CD14-positive monocyte (primary cell): Measurements from ENCODE around the gene KCNJ1. TPM values are rescaled to one million over a fixed set of nuclear protein-coding genes. Genes with fewer than 3 reads are reported as not detected.

Source experiments
- DNase-seq, 3 donors: peaks; one replicate each; pipeline ENCODE4 v3.0.0-alpha.2; 2011 to 2022
- H2AFZ ChIP-seq: 2 replicates; pipeline ENCODE4 v1.6.0; 2012; ENCODE audit warnings: mild to moderate bottlenecking, low read depth, low read length, inconsistent platforms; ENCODE audit not compliant: insufficient read depth, poor library complexity, severe bottlenecking
- H3K27ac ChIP-seq, 2 donors: 1 replicate in 1 of 2; 2 replicates in 1 of 2; pipeline ENCODE4 v1.5.1; 2012 to 2013; ENCODE audit warnings: low read length in 2 of 2, control low read depth in 1 of 2, inconsistent platforms in 1 of 2, low read depth in 1 of 2, mild to moderate bottlenecking in 1 of 2
- H3K27me3 ChIP-seq, 2 donors: one replicate each; pipeline versions ENCODE4 v1.6.0 to v1.6.1; 2011 to 2013; ENCODE audit warnings: low read length in 2 of 2; ENCODE audit not compliant: control insufficient read depth in 2 of 2, insufficient read depth in 2 of 2
- H3K36me3 ChIP-seq, 2 donors: replicated peaks in 1 of 2; 1 replicate in 1 of 2; 2 replicates in 1 of 2; pipeline versions ENCODE4 v1.5.1 to v1.6.1; 2012 to 2013; ENCODE audit warnings: low read length in 2 of 2, control low read depth in 1 of 2, inconsistent platforms in 1 of 2, mild to moderate bottlenecking in 1 of 2; ENCODE audit not compliant: insufficient read depth in 2 of 2, control insufficient read depth in 1 of 2
- H3K4me1 ChIP-seq, 2 donors: 1 replicate in 1 of 2; 2 replicates in 1 of 2; pipeline versions ENCODE4 v1.5.1 to v1.6.1; 2012 to 2013; ENCODE audit warnings: low read length in 2 of 2, control low read depth in 1 of 2, inconsistent platforms in 1 of 2, mild to moderate bottlenecking in 1 of 2, moderate library complexity in 1 of 2; ENCODE audit not compliant: insufficient read depth in 2 of 2, control insufficient read depth in 1 of 2
- H3K4me2 ChIP-seq: replicated peaks from 2 replicates; pipeline ENCODE3; 2012; ENCODE audit warnings: low read length, moderate library complexity, mild to moderate bottlenecking; ENCODE audit not compliant: poor library complexity, severe bottlenecking; ENCODE audit errors: extremely low read depth
- H3K4me3 ChIP-seq, 3 experiments: fragments of 200-600 bp in 1 of 3; sonication (generic) in 1 of 3; replicated peaks in 1 of 3; 1 replicate in 2 of 3; 2 replicates in 1 of 3; pipeline ENCODE4 v1.5.1; 2011 to 2013; ENCODE audit warnings: low read length in 3 of 3, mild to moderate bottlenecking in 3 of 3, control low read depth in 2 of 3, low read depth in 2 of 3, inconsistent platforms in 1 of 3, moderate library complexity in 1 of 3
- H3K79me2 ChIP-seq: 2 replicates; pipeline ENCODE4 v1.6.0; 2012; ENCODE audit warnings: mild to moderate bottlenecking, control low read depth, inconsistent platforms, low read length, moderate library complexity; ENCODE audit not compliant: insufficient read depth
- H3K9ac ChIP-seq: 2 replicates; pipeline ENCODE4 v1.6.0; 2017; ENCODE audit warnings: low read length, mild to moderate bottlenecking; ENCODE audit not compliant: insufficient read depth, poor library complexity, severe bottlenecking
- H3K9me3 ChIP-seq, 2 donors: replicated peaks in 1 of 2; 1 replicate in 1 of 2; 2 replicates in 1 of 2; pipeline versions ENCODE4 v1.5.1 to v1.6.1; 2012 to 2013; ENCODE audit warnings: low read length in 2 of 2, control low read depth in 1 of 2; ENCODE audit not compliant: control insufficient read depth in 1 of 2, insufficient read depth in 1 of 2
- H4K20me1 ChIP-seq: 2 replicates; pipeline ENCODE4 v1.6.0; 2012; ENCODE audit warnings: mild to moderate bottlenecking, low read length, control low read depth, moderate library complexity; ENCODE audit not compliant: insufficient read depth
- H3K27ac Mint-ChIP-seq, 7 donors: one replicate each; pipeline ENCODE4 v1.8.0; 2020; ENCODE audit warnings: mild to moderate bottlenecking in 7 of 7, mixed read lengths in 7 of 7, moderate library complexity in 6 of 7, inconsistent platforms in 2 of 7
- H3K27me3 Mint-ChIP-seq, 3 donors: one replicate each; pipeline ENCODE4 v1.8.0; 2021 to 2022; ENCODE audit warnings: low read depth in 3 of 3, mild to moderate bottlenecking in 3 of 3, mixed read lengths in 3 of 3, moderate library complexity in 3 of 3, inconsistent platforms in 1 of 3
- H3K36me3 Mint-ChIP-seq, 2 donors: one replicate each; pipeline ENCODE4 v1.8.0; 2020; ENCODE audit warnings: mixed read lengths in 2 of 2, inconsistent platforms in 1 of 2, mild to moderate bottlenecking in 1 of 2
- H3K4me1 Mint-ChIP-seq: one replicate; pipeline ENCODE4 v1.8.0; 2020; ENCODE audit warnings: mild to moderate bottlenecking, mixed read lengths
- H3K4me3 Mint-ChIP-seq, 2 donors: one replicate each; pipeline ENCODE4 v1.8.0; 2020; ENCODE audit warnings: mild to moderate bottlenecking in 2 of 2, mixed read lengths in 2 of 2, moderate library complexity in 1 of 2
- H3K9me3 Mint-ChIP-seq, 7 donors: one replicate each; pipeline ENCODE4 v1.8.0; 2020 to 2022; ENCODE audit warnings: mixed read lengths in 7 of 7, mild to moderate bottlenecking in 6 of 7, moderate library complexity in 6 of 7, inconsistent platforms in 2 of 7
- WGBS: methylation state at CpG from one replicate; pipeline ENCODE4 v1.1.5; 2013; ENCODE audit warnings: missing lambda C conversion rate; ENCODE audit not compliant: insufficient coverage; 5-methylcytosine and 5-hydroxymethylcytosine counted together
- intact Hi-C, 2 donors: fragments of 100-400 bp; cut with micrococcal nuclease; formaldehyde crosslinking; loops; one replicate each; pipeline versions ENCODE4 v1.15.0 to v1.15.1; 2023
- polyA plus RNA-seq, 3 donors: library from polyadenylated mRNA; depleted of rRNA in 1 of 3; unstranded in 2 of 3; stranded (reverse) in 1 of 3; fragments of 300-500 nt in 2 of 3; fragments of >200 nt in 1 of 3; fragmentation: Illumina TruSeq in 2 of 3; gene quantifications; 1 replicate in 2 of 3; 2 replicates in 1 of 3; pipeline ENCODE4 v1.2.3, GENCODE V29; 2012 to 2021
- TF ChIP-seq, protein P1 (sequence below): fragments of 200-600 bp; IDR thresholded peaks from one replicate; pipeline ENCODE4 v1.8.0; 2022; ENCODE audit warnings: antibody characterized with exemption, mild to moderate bottlenecking

Gene KCNJ1
- polyA plus RNA-seq, 3 donors, result 0.12 to 0.47 TPM; not detected in 1

DNA sequence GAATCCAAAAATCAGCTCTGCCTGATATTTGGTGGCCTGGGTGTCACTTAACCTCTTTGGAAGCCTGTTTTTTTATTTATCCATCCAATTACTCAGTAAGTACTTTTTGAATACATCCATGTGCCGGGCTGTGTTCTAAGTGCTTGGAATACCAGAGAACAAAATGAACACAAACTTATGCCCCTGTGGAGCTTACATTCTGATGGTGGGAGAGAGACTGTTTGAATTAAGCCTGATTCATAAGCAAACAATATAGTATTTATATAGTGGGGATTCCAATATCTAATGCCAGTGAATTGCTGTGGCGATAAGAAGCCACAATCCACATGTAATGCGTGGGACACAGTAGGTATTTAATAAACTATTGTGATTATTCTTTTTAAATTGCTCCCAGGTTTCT is 43.5 kb upstream of the KCNJ1 start:
- TF ChIP-seq, protein P1, sequence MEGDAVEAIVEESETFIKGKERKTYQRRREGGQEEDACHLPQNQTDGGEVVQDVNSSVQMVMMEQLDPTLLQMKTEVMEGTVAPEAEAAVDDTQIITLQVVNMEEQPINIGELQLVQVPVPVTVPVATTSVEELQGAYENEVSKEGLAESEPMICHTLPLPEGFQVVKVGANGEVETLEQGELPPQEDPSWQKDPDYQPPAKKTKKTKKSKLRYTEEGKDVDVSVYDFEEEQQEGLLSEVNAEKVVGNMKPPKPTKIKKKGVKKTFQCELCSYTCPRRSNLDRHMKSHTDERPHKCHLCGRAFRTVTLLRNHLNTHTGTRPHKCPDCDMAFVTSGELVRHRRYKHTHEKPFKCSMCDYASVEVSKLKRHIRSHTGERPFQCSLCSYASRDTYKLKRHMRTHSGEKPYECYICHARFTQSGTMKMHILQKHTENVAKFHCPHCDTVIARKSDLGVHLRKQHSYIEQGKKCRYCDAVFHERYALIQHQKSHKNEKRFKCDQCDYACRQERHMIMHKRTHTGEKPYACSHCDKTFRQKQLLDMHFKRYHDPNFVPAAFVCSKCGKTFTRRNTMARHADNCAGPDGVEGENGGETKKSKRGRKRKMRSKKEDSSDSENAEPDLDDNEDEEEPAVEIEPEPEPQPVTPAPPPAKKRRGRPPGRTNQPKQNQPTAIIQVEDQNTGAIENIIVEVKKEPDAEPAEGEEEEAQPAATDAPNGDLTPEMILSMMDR, result no peak
- H3K4me1 ChIP-seq, result peaks cover 37 to 39% of the 10 kb centered on the region in 2 donors
- H3K4me3 Mint-ChIP-seq, result no peak overlapping the region
- H3K36me3 ChIP-seq, result no peaks in the 10 kb centered on the region
- no peak overlapping the region for H3K27ac Mint-ChIP-seq
- WGBS, result no CpG with 5 or more reads among the region's 3 CpGs
- H3K36me3 Mint-ChIP-seq, result no peaks in the 10 kb centered on the region
- H3K4me2 ChIP-seq, result no peak overlapping the region
- no peaks in the 10 kb centered on the region for H4K20me1 ChIP-seq
- H3K4me1 Mint-ChIP-seq, result peaks cover 46% of the 10 kb centered on the region
- no peaks in the 10 kb centered on the region for H3K79me2 ChIP-seq
- intact Hi-C loops, result no loop called here
- no peaks in the 10 kb centered on the region for H3K9me3 ChIP-seq
- H3K9ac ChIP-seq, result no peak overlapping the region
- DNase-seq, result no peak
- H2AFZ ChIP-seq, result no peak overlapping the region
- peaks cover 0 to 4% (median 0%) of the 10 kb centered on the region in 7 donors for H3K9me3 Mint-ChIP-seq
- no peak overlapping the region for H3K4me3 ChIP-seq
- H3K27ac ChIP-seq, result no peak overlapping the region
- peaks cover 0 to 3% (median 1%) of the 10 kb centered on the region in 3 donors for H3K27me3 Mint-ChIP-seq
- H3K27me3 ChIP-seq, result no peaks in the 10 kb centered on the region

DNA sequence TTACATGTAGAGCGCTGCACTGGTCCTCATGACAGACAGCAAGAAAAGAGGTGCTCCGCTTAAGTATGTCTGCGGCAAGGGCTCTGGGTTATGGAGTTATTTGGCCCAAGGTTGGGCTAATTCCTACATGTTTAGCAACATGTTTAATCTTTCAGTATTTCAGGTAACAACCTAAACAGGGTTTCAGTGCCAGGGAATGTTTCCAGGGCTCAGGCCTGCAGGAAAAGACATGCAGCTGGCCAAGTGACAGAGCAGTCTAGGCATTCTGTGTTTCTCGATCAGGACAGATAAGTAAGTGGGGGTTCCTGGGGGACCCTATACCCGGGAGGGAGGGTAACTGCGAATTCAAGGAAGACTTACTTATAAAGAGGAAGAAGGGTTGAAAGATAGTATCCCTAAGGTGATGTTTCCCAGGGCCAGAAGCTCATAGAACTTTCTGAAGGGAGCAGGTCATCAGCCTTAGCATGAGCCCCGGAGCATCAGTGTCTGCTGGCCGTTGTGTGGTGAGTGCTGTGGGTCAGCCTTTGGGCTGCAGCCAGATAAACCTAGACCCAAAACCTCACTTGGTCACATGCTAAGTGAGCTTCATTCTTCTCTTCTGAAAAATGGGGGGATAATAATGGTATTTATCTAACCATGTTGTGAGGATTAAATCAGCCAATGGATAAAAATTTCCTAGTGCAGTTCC is 42.5 kb upstream of the KCNJ1 start:
- Mint-ChIP-seq H3K27me3 (peaks cover 0 to 6% (median 1%) of the 10 kb centered on the region in 3 donors), H3K27ac (no peak overlapping the region), H3K4me1 (peaks cover 49% of the 10 kb centered on the region), H3K9me3 (peaks cover 0 to 4% (median 0%) of the 10 kb centered on the region in 7 donors), H3K36me3 (no peaks in the 10 kb centered on the region), H3K4me3 (no peak overlapping the region)
- intact Hi-C loops, result no loop called here
- H3K9ac ChIP-seq, result no peak overlapping the region
- no peak overlapping the region for H3K27ac ChIP-seq
- no peaks in the 10 kb centered on the region for H3K27me3 ChIP-seq
- H2AFZ ChIP-seq, result peak overlapping the region; percentile 31
- H3K4me2 ChIP-seq, result no peak overlapping the region
- H3K9me3 ChIP-seq, result no peaks in the 10 kb centered on the region
- no peak for DNase-seq
- H3K4me1 ChIP-seq, result peaks cover 43 to 46% of the 10 kb centered on the region in 2 donors
- 14% methylated on average over 2 of the region's 8 CpGs for WGBS
- no peaks in the 10 kb centered on the region for H4K20me1 ChIP-seq
- H3K4me3 ChIP-seq, result no peak overlapping the region
- no peaks in the 10 kb centered on the region for H3K36me3 ChIP-seq
- TF ChIP-seq, protein P1, result no peak
- no peaks in the 10 kb centered on the region for H3K79me2 ChIP-seq
